Adipocyte (in vitro differentiated cells): ENCODE measurements around the gene ST8SIA1.
"Not testable (repeated sequence)": the region's sequence is repeated elsewhere in the genome, so short reads cannot be mapped to it uniquely, and the experiment has no call there.

ENCODE experiments used
- DNase-seq: peaks from one replicate; pipeline ENCODE4 v3.0.0-alpha.2; 2015; ENCODE audit warnings: low read depth
- H3K27me3 ChIP-seq: replicated peaks from 2 replicates; pipeline ENCODE4 v1.7.0; 2013; ENCODE audit warnings: mild to moderate bottlenecking, low read length, moderate library complexity; ENCODE audit not compliant: control insufficient read depth, insufficient read depth
- H3K36me3 ChIP-seq: 2 replicates; pipeline ENCODE4 v1.7.0; 2013; ENCODE audit warnings: low read length, mild to moderate bottlenecking, moderate library complexity; ENCODE audit not compliant: control insufficient read depth, insufficient read depth, severe bottlenecking
- H3K4me1 ChIP-seq: 2 replicates; pipeline ENCODE4 v1.7.0; 2013; ENCODE audit warnings: mild to moderate bottlenecking, low read length, moderate library complexity; ENCODE audit not compliant: control insufficient read depth, insufficient read depth
- H3K4me3 ChIP-seq: 2 replicates; pipeline ENCODE4 v1.7.0; 2013; ENCODE audit warnings: mild to moderate bottlenecking, low read length, moderate library complexity
- H3K9ac ChIP-seq: 2 replicates; pipeline ENCODE4 v1.7.0; 2013; ENCODE audit warnings: mild to moderate bottlenecking, low read length, moderate library complexity
- H3K9me3 ChIP-seq: 2 replicates; pipeline ENCODE4 v1.7.0; 2013; ENCODE audit warnings: mild to moderate bottlenecking, low read length, moderate library complexity; ENCODE audit not compliant: control insufficient read depth

The ST8SIA1 gene, protein sequence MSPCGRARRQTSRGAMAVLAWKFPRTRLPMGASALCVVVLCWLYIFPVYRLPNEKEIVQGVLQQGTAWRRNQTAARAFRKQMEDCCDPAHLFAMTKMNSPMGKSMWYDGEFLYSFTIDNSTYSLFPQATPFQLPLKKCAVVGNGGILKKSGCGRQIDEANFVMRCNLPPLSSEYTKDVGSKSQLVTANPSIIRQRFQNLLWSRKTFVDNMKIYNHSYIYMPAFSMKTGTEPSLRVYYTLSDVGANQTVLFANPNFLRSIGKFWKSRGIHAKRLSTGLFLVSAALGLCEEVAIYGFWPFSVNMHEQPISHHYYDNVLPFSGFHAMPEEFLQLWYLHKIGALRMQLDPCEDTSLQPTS

GRCh38 chr12:22334410-22335100, at the start of gene ST8SIA1:
TSS of gene ST8SIA1 (minus strand) at chr12:22334707. CDS start at chr12:22334232, 475 bp downstream.
- no peaks in the 10 kb centered on the region for H3K36me3 ChIP-seq
- H3K9ac ChIP-seq = peak within 1 kb of the TSS; percentile 81
- peak within 1 kb of the TSS; percentile 92 for H3K4me3 ChIP-seq
- H3K27me3 ChIP-seq = peaks cover 10% of the 10 kb centered on the region
- DNase-seq = peak; percentile 54
- H3K4me1 ChIP-seq = peaks cover 4% of the 10 kb centered on the region
- no peaks in the 10 kb centered on the region for H3K9me3 ChIP-seq

DNA sequence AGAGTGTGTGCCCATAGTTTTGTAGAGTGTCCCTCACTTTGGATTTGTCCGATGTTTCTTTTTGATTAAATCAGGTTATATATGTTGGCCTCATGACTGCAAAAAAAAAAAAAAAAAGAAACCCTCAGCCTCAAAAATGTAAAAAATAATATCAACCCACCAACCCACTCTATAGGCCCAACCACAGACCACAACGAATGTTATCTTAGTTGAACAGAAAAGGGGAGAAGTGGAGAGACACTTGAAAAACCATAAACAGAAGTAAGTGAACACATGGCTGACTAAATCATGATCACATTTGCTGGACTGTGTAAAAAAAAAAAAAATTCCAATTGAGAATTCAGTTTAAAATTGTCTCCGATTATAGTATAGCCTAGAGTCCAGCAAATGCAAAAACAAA, 45.5 kb upstream of the ST8SIA1 start:
- Histone ChIP-seq H3K4me3 (no peak overlapping the region), H3K9ac (no peak overlapping the region), H3K36me3 (no peaks in the 10 kb centered on the region), H3K4me1 (peaks cover 3% of the 10 kb centered on the region), H3K27me3 (no peaks in the 10 kb centered on the region), H3K9me3 (peaks cover 3% of the 10 kb centered on the region)
- DNase-seq = no peak

DNA sequence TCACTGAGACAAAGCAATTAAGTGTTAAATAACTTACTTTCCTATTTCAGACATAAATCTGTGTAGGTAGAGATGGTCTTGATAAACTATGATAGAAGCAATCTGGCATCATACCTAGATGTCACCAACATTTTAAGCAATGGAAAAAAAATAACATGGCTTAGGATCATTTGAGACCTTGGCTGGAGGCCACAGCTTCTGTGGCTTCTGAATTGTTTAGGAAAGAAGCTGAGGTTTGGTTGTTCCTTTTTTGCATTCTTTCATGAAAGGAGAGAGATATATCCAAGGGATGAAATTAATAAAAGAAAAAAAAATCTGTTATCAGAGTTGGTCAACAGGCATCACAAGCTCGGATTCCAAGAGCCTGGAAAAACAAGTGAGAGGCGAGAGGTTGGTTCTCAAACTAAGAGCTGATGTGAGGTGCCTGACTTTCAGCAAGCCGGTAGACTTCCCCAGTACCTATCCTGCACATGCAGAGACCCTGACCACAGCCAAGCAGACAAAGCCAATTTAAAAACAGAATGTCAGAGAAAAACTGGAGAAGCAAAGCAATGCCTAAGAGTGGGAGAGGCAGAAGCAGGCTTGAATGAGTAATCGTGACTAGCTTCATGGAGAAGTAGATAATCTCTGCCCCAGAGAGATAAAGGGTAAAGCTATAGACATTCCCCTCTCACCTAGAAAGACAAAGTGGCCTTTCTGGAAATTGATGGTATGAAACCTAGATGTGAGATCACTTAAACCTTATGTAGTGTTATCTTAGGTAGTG, 43.4 kb upstream of the ST8SIA1 start:
- Histone ChIP-seq H3K9me3 (no peaks in the 10 kb centered on the region), H3K36me3 (no peaks in the 10 kb centered on the region), H3K9ac (no peak overlapping the region), H3K4me1 (peaks cover 3% of the 10 kb centered on the region), H3K27me3 (no peaks in the 10 kb centered on the region), H3K4me3 (no peak overlapping the region)
- no peak for DNase-seq

- H3K4me1 ChIP-seq, H3K27me3 ChIP-seq, DNase-seq, H3K4me3 ChIP-seq, H3K36me3 ChIP-seq, H3K9me3 ChIP-seq, H3K9ac ChIP-seq: not testable (repeated sequence)
These were observed 42.2 kb upstream of the ST8SIA1 start for GRCh38 chr12:22376596-22377150.

DNA sequence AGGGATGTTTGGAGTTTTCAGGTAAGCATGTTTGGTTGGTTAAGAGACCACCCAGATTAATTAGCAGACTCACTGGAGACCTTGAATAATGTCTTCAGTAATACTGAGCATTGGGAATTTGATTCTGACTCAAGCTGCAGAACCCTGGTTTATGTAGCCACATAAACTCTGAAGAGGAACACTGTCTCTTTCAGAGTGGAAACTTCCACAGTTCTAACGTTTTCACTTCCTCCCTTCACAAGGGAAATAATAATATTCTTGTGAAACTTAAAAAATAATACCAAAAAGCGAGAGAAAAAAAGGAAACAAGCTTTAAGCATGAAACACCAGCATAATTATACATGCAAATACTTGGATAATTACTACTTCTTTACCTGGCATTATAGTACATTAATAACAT, 40.0 kb upstream of the ST8SIA1 start:
- H3K4me3 ChIP-seq = no peak overlapping the region
- peaks cover 3% of the 10 kb centered on the region for H3K4me1 ChIP-seq
- no peaks in the 10 kb centered on the region for H3K27me3 ChIP-seq
- no peaks in the 10 kb centered on the region for H3K36me3 ChIP-seq
- no peak for DNase-seq
- no peaks in the 10 kb centered on the region for H3K9me3 ChIP-seq
- H3K9ac ChIP-seq = no peak overlapping the region

GRCh38 chr12:22372277-22372837, 37.9 kb upstream of the ST8SIA1 start:
- no peak for DNase-seq
- peaks cover 10% of the 10 kb centered on the region for H3K9me3 ChIP-seq
- no peak overlapping the region for H3K9ac ChIP-seq
- H3K4me3 ChIP-seq = no peak overlapping the region
- H3K36me3 ChIP-seq = no peaks in the 10 kb centered on the region
- no peaks in the 10 kb centered on the region for H3K4me1 ChIP-seq
- H3K27me3 ChIP-seq = no peaks in the 10 kb centered on the region

GRCh38 chr12:22366181-22366580, 31.7 kb upstream of the ST8SIA1 start:
- no peaks in the 10 kb centered on the region for H3K27me3 ChIP-seq
- no peak overlapping the region for H3K4me3 ChIP-seq
- no peak overlapping the region for H3K9ac ChIP-seq
- no peaks in the 10 kb centered on the region for H3K4me1 ChIP-seq
- peaks cover 12% of the 10 kb centered on the region for H3K9me3 ChIP-seq
- H3K36me3 ChIP-seq = no peaks in the 10 kb centered on the region
- DNase-seq = no peak

- Histone ChIP-seq H3K4me3 (no peak overlapping the region), H3K27me3 (no peaks in the 10 kb centered on the region), H3K4me1 (no peaks in the 10 kb centered on the region), H3K9me3 (no peaks in the 10 kb centered on the region), H3K36me3 (no peaks in the 10 kb centered on the region), H3K9ac (no peak overlapping the region)
- DNase-seq = no peak
These were observed 27.3 kb upstream of the ST8SIA1 start for GRCh38 chr12:22361785-22362184.

- H3K4me3 ChIP-seq = no peak overlapping the region
- H3K9me3 ChIP-seq = no peaks in the 10 kb centered on the region
- DNase-seq = no peak
- H3K9ac ChIP-seq = no peak overlapping the region
- H3K27me3 ChIP-seq = no peaks in the 10 kb centered on the region
- no peaks in the 10 kb centered on the region for H3K4me1 ChIP-seq
- H3K36me3 ChIP-seq = no peaks in the 10 kb centered on the region
These were observed 26.3 kb upstream of the ST8SIA1 start for GRCh38 chr12:22360774-22361173.

DNA sequence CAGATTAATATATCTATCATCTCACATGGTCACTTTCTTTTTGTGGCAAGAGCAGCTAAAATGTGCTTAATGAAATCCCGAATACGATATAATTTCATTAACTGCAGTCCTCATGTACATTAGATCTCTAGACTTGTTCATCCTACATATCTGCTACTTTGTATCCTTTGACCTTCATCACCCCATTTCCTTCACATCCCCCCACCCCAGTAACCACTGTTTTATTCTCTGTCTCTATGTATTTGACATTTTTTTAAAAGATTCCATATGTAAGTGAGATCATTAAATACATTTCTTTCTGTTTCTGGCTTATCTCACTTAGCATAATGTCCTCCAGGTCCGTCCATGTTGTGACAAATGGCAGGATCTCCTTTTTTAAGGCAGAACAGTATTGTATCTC, 23.0 kb upstream of the ST8SIA1 start:
- DNase-seq = no peak
- Histone ChIP-seq H3K4me1 (no peaks in the 10 kb centered on the region), H3K36me3 (no peaks in the 10 kb centered on the region), H3K27me3 (peaks cover 3% of the 10 kb centered on the region), H3K9ac (no peak overlapping the region), H3K4me3 (no peak overlapping the region), H3K9me3 (no peaks in the 10 kb centered on the region)

- Histone ChIP-seq H3K9me3 (no peaks in the 10 kb centered on the region), H3K4me1 (no peaks in the 10 kb centered on the region), H3K4me3 (no peak overlapping the region), H3K9ac (no peak overlapping the region), H3K27me3 (peaks cover 7% of the 10 kb centered on the region), H3K36me3 (no peaks in the 10 kb centered on the region)
- no peak for DNase-seq
These were observed 21.7 kb upstream of the ST8SIA1 start for GRCh38 chr12:22356231-22356630.
